Subcutaneous adipose tissue (tissue), 4 donors: ENCODE data around the gene PNRC2. TPM values are rescaled to one million over a fixed set of nuclear protein-coding genes. Genes with fewer than 3 reads are reported as not detected.

Experiments
- total RNA-seq, 4 donors: library from RNA; depleted of rRNA; stranded (reverse); fragments of >200 nt; gene quantifications; one replicate each; pipeline ENCODE4 v1.1.0, GENCODE V29; 2016
- TF ChIP-seq, protein P1 (sequence below): fragments of 450-650 bp; IDR thresholded peaks from one replicate; pipeline ENCODE4 v1.5.1; 2016; ENCODE audit warnings: low read depth, mild to moderate bottlenecking, control low read depth, antibody characterized with exemption, moderate library complexity

Gene PNRC2
- total RNA-seq, 4 donors from 2014 or later: 90.0 to 118 (median 110) TPM

DNA sequence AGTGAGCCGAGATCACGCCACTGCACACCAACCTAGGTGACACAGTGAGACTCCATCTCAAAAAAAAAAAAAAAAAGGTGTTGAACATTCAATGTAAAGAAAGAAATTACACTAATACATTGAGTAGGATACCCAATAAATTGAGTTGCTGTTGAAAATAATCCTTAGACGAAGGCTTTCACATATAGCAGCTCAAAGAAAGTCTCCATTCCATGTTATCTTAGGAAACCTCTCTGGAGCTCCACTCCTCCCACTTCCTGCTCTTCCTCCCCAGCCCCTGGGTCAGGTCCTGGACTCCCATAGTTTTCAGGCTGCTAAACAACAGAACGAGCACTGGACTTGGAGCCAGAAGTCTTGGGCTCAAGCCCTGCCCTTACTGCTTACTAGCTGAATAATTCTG, 30.8 kb upstream of the PNRC2 start:
- TF ChIP-seq, protein P1, sequence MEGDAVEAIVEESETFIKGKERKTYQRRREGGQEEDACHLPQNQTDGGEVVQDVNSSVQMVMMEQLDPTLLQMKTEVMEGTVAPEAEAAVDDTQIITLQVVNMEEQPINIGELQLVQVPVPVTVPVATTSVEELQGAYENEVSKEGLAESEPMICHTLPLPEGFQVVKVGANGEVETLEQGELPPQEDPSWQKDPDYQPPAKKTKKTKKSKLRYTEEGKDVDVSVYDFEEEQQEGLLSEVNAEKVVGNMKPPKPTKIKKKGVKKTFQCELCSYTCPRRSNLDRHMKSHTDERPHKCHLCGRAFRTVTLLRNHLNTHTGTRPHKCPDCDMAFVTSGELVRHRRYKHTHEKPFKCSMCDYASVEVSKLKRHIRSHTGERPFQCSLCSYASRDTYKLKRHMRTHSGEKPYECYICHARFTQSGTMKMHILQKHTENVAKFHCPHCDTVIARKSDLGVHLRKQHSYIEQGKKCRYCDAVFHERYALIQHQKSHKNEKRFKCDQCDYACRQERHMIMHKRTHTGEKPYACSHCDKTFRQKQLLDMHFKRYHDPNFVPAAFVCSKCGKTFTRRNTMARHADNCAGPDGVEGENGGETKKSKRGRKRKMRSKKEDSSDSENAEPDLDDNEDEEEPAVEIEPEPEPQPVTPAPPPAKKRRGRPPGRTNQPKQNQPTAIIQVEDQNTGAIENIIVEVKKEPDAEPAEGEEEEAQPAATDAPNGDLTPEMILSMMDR: no peak

DNA sequence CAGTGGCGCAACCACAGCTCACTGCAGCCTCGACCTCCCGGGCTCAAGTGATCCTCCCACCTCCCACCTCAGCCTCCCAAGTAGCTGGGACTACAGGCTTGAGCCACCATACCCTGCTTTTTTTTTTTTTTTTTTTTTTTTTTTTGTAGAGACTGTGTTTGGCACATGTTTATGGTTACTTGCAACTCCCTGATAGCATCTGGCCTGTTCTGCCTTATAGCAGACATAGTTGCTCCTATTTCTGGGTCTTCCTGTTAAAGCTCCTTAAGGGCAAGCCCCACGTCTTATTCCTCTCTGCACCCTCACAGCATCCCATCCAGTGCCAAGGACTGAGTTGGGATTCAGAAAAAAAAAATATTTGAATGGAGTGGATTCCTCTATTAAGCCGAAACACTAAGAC, 29.4 kb upstream of the PNRC2 start:
- TF ChIP-seq, protein P1: no peak

DNA sequence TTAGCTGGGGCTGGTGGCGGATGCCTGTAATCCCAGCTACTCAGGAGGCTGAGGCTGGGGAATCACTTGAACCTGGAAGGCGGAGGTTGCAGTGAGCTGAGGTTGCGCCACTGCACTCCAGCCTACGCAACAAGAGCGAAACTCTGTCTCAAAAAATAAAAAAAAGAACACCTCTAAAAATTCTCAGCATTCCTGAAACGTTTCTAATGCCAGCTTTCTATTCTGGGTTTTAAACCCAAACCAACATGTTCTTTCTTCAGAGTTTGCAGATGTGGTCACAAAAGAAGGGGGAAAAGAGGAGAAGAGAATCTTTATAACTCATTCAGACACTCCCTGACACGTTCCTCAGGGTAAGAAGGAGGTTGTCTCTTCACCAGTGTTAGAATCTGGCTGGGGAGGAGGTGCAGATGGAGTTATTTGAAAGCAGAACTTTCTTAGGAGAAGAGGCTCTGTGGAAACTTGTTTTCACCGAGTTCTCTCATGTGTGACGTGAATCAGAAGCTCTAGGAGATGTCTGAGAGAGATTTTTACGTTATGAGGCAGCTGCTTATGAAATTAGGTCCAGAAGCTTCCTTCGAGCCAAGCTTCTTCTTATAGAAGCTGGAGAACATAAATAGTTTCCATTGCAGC, 28.7 kb upstream of the PNRC2 start:
- TF ChIP-seq, protein P1: no peak

DNA sequence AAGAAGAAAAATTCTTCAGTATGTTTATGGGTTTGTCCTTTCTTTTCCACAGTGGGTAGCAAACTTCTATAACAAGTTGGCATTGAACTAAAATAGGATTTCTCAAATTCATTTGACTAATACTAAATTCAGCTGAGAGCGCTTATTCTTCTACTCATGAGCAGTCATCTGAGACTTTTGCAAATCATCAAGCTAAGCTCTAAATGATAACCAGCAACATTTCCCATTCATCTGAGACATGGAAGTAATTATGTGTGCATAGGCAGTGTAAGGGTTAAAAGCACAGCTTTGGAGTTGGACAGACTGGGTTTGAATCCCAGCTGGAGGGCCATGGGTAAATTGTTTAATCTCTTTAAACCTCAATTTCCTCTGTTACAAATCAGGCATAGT, 28.1 kb upstream of the PNRC2 start:
- TF ChIP-seq, protein P1: no peak

DNA sequence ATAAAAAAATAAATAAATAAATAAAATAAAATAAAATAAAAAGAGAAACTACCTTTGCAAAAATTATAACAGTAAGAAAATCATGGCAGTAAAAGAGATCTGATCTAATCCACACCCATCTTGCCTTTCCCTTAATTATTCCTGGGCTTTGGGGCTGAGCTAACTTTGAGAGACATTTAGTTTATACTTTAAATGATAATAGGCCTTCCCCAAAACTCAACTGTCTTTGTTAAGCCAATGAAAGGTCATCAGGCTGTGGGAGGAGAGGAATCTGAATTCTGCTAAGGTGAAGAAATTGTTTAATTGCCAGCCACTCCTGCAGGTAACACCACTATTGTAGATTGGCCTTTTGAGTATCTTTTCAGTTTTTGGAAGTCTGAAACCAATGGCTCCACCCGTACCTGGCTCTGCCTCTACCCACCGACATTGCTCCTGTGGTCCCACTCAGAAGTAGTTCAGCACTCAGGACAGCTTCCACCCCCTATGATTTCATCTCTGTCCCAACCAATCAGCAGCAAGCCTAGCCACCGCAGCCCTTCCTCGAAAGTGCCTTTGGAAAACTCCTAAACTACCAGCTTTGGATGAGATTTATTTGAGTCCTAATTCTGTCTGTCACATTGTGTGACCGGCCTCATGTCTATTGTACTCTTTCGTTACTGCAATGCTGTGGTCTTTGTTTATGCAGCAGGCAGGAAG, 23.0 kb upstream of the PNRC2 start:
- TF ChIP-seq, protein P1: no peak

DNA sequence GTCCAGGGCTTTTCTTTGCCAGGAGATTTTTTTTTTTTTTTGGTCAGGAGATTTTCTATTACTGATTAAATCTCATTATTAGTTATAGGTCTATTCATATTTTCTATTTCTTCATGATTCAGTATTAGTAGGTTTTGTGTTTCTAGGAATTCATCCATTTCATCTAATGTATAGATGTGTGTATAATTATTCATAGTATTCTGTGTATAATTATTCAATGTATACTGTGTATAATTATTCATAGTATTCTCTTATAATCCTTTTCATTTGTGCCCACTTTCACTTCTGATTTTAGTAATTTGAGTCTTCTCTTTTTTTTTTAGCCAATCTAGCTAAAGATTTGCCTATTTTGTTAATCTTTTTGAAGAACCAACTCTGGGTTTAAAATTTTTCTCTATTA, 12.3 kb upstream of the PNRC2 start:
- TF ChIP-seq, protein P1: no peak

DNA sequence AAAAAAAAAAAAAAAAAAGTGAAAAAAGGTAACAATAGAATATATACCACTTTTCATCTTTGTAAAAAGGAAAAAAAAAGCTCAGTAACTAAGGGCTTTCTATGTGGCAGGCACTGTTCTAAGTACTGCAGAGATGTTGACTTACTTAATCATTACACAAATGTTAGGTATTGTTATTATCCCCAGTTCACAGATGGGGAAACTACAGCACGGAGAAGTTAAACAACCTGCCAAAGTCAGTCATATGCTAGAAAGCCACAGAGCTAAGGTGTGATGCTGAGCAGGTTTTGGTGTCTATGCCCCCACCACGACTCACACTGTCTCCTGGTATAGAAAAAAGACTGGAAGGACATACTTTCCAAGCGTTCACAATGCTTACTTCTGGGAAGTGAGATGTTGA, 6.6 kb upstream of the PNRC2 start:
- TF ChIP-seq, protein P1: no peak
